Renal cortex interstitium (tissue), 11 donors: ENCODE data around the gene CPLX4. TPM values are rescaled to one million over a fixed set of nuclear protein-coding genes. Genes with fewer than 3 reads are reported as not detected.
A peak's percentile ranks its signal among the peaks of the same experiment; 100 is the strongest.
"Not testable (repeated sequence)": the region's sequence is repeated elsewhere in the genome, so short reads cannot be mapped to it uniquely, and the experiment has no call there.

Experiments used
- DNase-seq, 11 donors: peaks; one replicate each; pipeline ENCODE4 v3.0.0-alpha.2; 2013; ENCODE audit warnings: low read depth in 9 of 11, low spot score in 4 of 11; ENCODE audit errors: extremely low read depth in 1 of 11
- polyA plus RNA-seq, 3 donors: library from polyadenylated mRNA; unstranded; fragments of 120-200 nt; gene quantifications; one replicate each; pipeline ENCODE4 v1.2.1, GENCODE V29; 2013; ENCODE audit not compliant: insufficient read length in 3 of 3

The CPLX4 gene
- polyA plus RNA-seq, 3 donors, result 0.06 to 0.23 (median 0.16) TPM

- DNase-seq, result peak in 1 of 11 donors; percentile 32
Observed at GRCh38 chr18:59272891-59273758, 45.3 kb downstream of the CPLX4 start, which contains the start of gene RAX. Gene RAX (minus strand): TSS chr18:59273454. CDS start chr18:59273206, 248 bp downstream.

- no peak for DNase-seq
Observed at GRCh38 chr18:59272221-59272888, 46.1 kb downstream of the CPLX4 start.

GRCh38 chr18:59271606-59272220, 46.7 kb downstream of the CPLX4 start:
- DNase-seq, result no peak

- DNase-seq, result no peak
Observed at GRCh38 chr18:59270689-59271257, 47.7 kb downstream of the CPLX4 start.

- DNase-seq, result no peak
Observed at GRCh38 chr18:59269563-59270119, 48.8 kb downstream of the CPLX4 start.

GRCh38 chr18:59268721-59269562, 49.5 kb downstream of the CPLX4 start:
- peak in 2 of 11 donors; percentile 42 to 50 for DNase-seq

GRCh38 chr18:59268127-59268720, 50.2 kb downstream of the CPLX4 start:
- DNase-seq, result no peak

- DNase-seq, result no peak
Observed at GRCh38 chr18:59267503-59268126, 50.8 kb downstream of the CPLX4 start.

GRCh38 chr18:59266886-59267502, 51.5 kb downstream of the CPLX4 start:
- no peak for DNase-seq

- no peak for DNase-seq
Observed at GRCh38 chr18:59266459-59266858, 52.0 kb downstream of the CPLX4 start.

GRCh38 chr18:59265974-59266369, 52.5 kb downstream of the CPLX4 start:
- no peak for DNase-seq

- DNase-seq, result no peak
Observed at GRCh38 chr18:59265246-59265973, 53.0 kb downstream of the CPLX4 start.

- DNase-seq, result no peak
Observed at GRCh38 chr18:59264651-59265245, 53.7 kb downstream of the CPLX4 start.

GRCh38 chr18:59264121-59264571, 54.3 kb downstream of the CPLX4 start:
- DNase-seq, result no peak

GRCh38 chr18:59263661-59264060, 54.8 kb downstream of the CPLX4 start:
- no peak for DNase-seq

- DNase-seq, result not testable (repeated sequence)
Observed at GRCh38 chr18:59262243-59262642, 56.2 kb downstream of the CPLX4 start.
